ENCODE data around the gene DUSP7. TPM values are rescaled to one million over a fixed set of nuclear protein-coding genes. Genes with fewer than 3 reads are reported as not detected.

Gene DUSP7
- total and polyA plus RNA-seq, 2 experiments from 2014 or later = 6.4 to 13.1 TPM

- H3K27ac ChIP-seq = no peak overlapping the region
- H3K4me3 ChIP-seq = no peak overlapping the region
- no peaks in the 10 kb centered on the region for H4K20me1 ChIP-seq (ENCODE audit: insufficient read depth, poor library complexity, severe bottlenecking)
- no peaks in the 10 kb centered on the region for H3K4me1 ChIP-seq (ENCODE audit: insufficient read depth)
- H2AFZ ChIP-seq = no peak overlapping the region
- no peaks in the 10 kb centered on the region for H3K79me2 ChIP-seq
- H3K27me3 ChIP-seq = no peaks in the 10 kb centered on the region
- no peak for DNase-seq (ENCODE audit: low spot score)
- no peaks in the 10 kb centered on the region for H3K9me3 ChIP-seq (ENCODE audit: low read depth)
- no peaks in the 10 kb centered on the region for H3K9me2 ChIP-seq (replicated peaks; ENCODE audit: insufficient read depth)
- no peak overlapping the region for H3K4me2 ChIP-seq
- H3K36me3 ChIP-seq (replicated peaks; ENCODE audit: insufficient read depth, low read depth) = no peaks in the 10 kb centered on the region
- WGBS (ENCODE audit: low lambda C conversion rate, missing lambda C conversion rate) = 91% methylated on average over 7 of the region's 7 CpGs
- TF ChIP-seq EZH2phosphoT487 (IDR thresholded peaks at IDR 0.05; ENCODE audit: low read depth, severe bottlenecking, unreplicated experiment) (no peak), EZH2 (IDR thresholded peaks at IDR 0.05; ENCODE audit: borderline replicate concordance) (no peak)
- TF ChIP-seq, protein P1, sequence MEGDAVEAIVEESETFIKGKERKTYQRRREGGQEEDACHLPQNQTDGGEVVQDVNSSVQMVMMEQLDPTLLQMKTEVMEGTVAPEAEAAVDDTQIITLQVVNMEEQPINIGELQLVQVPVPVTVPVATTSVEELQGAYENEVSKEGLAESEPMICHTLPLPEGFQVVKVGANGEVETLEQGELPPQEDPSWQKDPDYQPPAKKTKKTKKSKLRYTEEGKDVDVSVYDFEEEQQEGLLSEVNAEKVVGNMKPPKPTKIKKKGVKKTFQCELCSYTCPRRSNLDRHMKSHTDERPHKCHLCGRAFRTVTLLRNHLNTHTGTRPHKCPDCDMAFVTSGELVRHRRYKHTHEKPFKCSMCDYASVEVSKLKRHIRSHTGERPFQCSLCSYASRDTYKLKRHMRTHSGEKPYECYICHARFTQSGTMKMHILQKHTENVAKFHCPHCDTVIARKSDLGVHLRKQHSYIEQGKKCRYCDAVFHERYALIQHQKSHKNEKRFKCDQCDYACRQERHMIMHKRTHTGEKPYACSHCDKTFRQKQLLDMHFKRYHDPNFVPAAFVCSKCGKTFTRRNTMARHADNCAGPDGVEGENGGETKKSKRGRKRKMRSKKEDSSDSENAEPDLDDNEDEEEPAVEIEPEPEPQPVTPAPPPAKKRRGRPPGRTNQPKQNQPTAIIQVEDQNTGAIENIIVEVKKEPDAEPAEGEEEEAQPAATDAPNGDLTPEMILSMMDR (IDR thresholded peaks at IDR 0.05; ENCODE audit: poor library complexity) = no peak
Observed at GRCh38 chr3:52025453-52025852, 30.9 kb downstream of the DUSP7 start.

- Histone ChIP-seq H3K9me2 (replicated peaks; ENCODE audit: insufficient read depth) (no peaks in the 10 kb centered on the region), H3K4me1 (ENCODE audit: insufficient read depth) (no peaks in the 10 kb centered on the region), H3K36me3 (replicated peaks; ENCODE audit: insufficient read depth, low read depth) (no peaks in the 10 kb centered on the region), H2AFZ (no peak overlapping the region), H3K9me3 (ENCODE audit: low read depth) (no peaks in the 10 kb centered on the region), H3K79me2 (no peaks in the 10 kb centered on the region), H4K20me1 (ENCODE audit: insufficient read depth, poor library complexity, severe bottlenecking) (no peaks in the 10 kb centered on the region), H3K27ac (no peak overlapping the region), H3K27me3 (no peaks in the 10 kb centered on the region), H3K4me2 (no peak overlapping the region), H3K4me3 (no peak overlapping the region)
- no peak for DNase-seq (ENCODE audit: low spot score)
- WGBS (ENCODE audit: low lambda C conversion rate, missing lambda C conversion rate) = 84% methylated on average over 6 of the region's 6 CpGs
- no peak for TF ChIP-seq EZH2 (IDR thresholded peaks at IDR 0.05; ENCODE audit: borderline replicate concordance)
- TF ChIP-seq, protein P1 (IDR thresholded peaks at IDR 0.05; ENCODE audit: poor library complexity) = no peak
- TF ChIP-seq EZH2phosphoT487 (IDR thresholded peaks at IDR 0.05; ENCODE audit: low read depth, severe bottlenecking, unreplicated experiment) = no peak
Observed at GRCh38 chr3:52024765-52025452, 31.5 kb downstream of the DUSP7 start.

GRCh38 chr3:52023860-52024764 is 32.3 kb downstream of the DUSP7 start:
- no peaks in the 10 kb centered on the region for H3K27me3 ChIP-seq
- H3K27ac ChIP-seq = no peak overlapping the region
- TF ChIP-seq, protein P1 (IDR thresholded peaks at IDR 0.05; ENCODE audit: poor library complexity) = no peak
- H3K9me2 ChIP-seq (replicated peaks; ENCODE audit: insufficient read depth) = no peaks in the 10 kb centered on the region
- H3K36me3 ChIP-seq (replicated peaks; ENCODE audit: insufficient read depth, low read depth) = no peaks in the 10 kb centered on the region
- DNase-seq (ENCODE audit: low spot score) = no peak
- no peaks in the 10 kb centered on the region for H3K4me1 ChIP-seq (ENCODE audit: insufficient read depth)
- WGBS (ENCODE audit: low lambda C conversion rate, missing lambda C conversion rate) = 75% methylated on average over 8 of the region's 8 CpGs
- no peak overlapping the region for H3K4me3 ChIP-seq
- no peaks in the 10 kb centered on the region for H3K9me3 ChIP-seq (ENCODE audit: low read depth)
- H3K4me2 ChIP-seq = no peak overlapping the region
- no peak overlapping the region for H2AFZ ChIP-seq
- no peaks in the 10 kb centered on the region for H3K79me2 ChIP-seq
- H4K20me1 ChIP-seq (ENCODE audit: insufficient read depth, poor library complexity, severe bottlenecking) = no peaks in the 10 kb centered on the region

Measured in hepatocyte (in vitro differentiated cells).